Mesenchymal stem cell (in vitro differentiated cells and primary cell): ENCODE results near the gene DHRSX.

ENCODE experiments used
- DNase-seq: peaks from one replicate; pipeline ENCODE4 v3.0.0-alpha.2; 2013
- H2AFZ ChIP-seq: one replicate; pipeline ENCODE4 v1.6.1; 2013; ENCODE audit warnings: low read depth, mild to moderate bottlenecking, control low read depth, inconsistent platforms, low read length, moderate library complexity
- H2AK5ac ChIP-seq: 2 replicates; pipeline ENCODE4 v1.6.1; 2013; ENCODE audit warnings: low read length, moderate library complexity, mild to moderate bottlenecking, inconsistent platforms; ENCODE audit not compliant: severe bottlenecking
- H2BK120ac ChIP-seq: one replicate; pipeline ENCODE4 v1.6.1; 2013; ENCODE audit warnings: low read depth, mild to moderate bottlenecking, inconsistent platforms, low read length, moderate library complexity
- H2BK12ac ChIP-seq, 2 experiments: one replicate each; pipeline ENCODE4 v1.6.1; 2013; ENCODE audit warnings: inconsistent platforms in 2 of 2, low read length in 2 of 2, mild to moderate bottlenecking in 2 of 2, moderate library complexity in 2 of 2, control low read depth in 1 of 2
- H2BK15ac ChIP-seq: one replicate; pipeline ENCODE4 v1.6.1; 2013; ENCODE audit warnings: mild to moderate bottlenecking, low read depth, inconsistent platforms; ENCODE audit not compliant: poor library complexity, severe bottlenecking
- H2BK5ac ChIP-seq: 2 replicates; pipeline ENCODE4 v1.6.1; 2013; ENCODE audit warnings: low read depth, mild to moderate bottlenecking, low read length, control low read depth, inconsistent platforms; ENCODE audit not compliant: poor library complexity, severe bottlenecking
- H3K14ac ChIP-seq, 2 experiments: one replicate each; pipeline ENCODE4 v1.6.1; 2013; ENCODE audit warnings: inconsistent platforms in 2 of 2, low read length in 2 of 2, control low read depth in 1 of 2, mild to moderate bottlenecking in 1 of 2, moderate library complexity in 1 of 2
- H3K18ac ChIP-seq, 2 experiments: one replicate each; pipeline ENCODE4 v1.6.1; 2013; ENCODE audit warnings: inconsistent platforms in 2 of 2, low read length in 2 of 2, control low read depth in 1 of 2, low read depth in 1 of 2, mild to moderate bottlenecking in 1 of 2
- H3K23ac ChIP-seq, 2 experiments: one replicate each; pipeline ENCODE4 v1.6.1; 2013; ENCODE audit warnings: inconsistent platforms in 2 of 2, low read length in 2 of 2, mild to moderate bottlenecking in 2 of 2, moderate library complexity in 2 of 2, control low read depth in 1 of 2
- H3K27ac ChIP-seq: 2 replicates; pipeline ENCODE4 v1.5.1; 2013; ENCODE audit warnings: mild to moderate bottlenecking, moderate library complexity, low read length, control low read depth, inconsistent platforms; ENCODE audit not compliant: poor library complexity, severe bottlenecking
- H3K27me3 ChIP-seq, 2 experiments: 2 replicates each; pipeline versions ENCODE4 v1.6.1 to v1.7.0; 2013; ENCODE audit warnings: low read length in 2 of 2, mild to moderate bottlenecking in 2 of 2, moderate library complexity in 2 of 2, control low read depth in 1 of 2, inconsistent platforms in 1 of 2; ENCODE audit not compliant: control insufficient read depth in 1 of 2, insufficient read depth in 1 of 2
- H3K36me3 ChIP-seq, 2 experiments: 2 replicates each; pipeline versions ENCODE4 v1.6.1 to v1.7.0; 2013; ENCODE audit warnings: low read length in 2 of 2, control low read depth in 1 of 2, inconsistent platforms in 1 of 2, low read depth in 1 of 2, mild to moderate bottlenecking in 1 of 2; ENCODE audit not compliant: insufficient read depth in 2 of 2, control insufficient read depth in 1 of 2
- H3K4ac ChIP-seq, 2 experiments: one replicate each; pipeline ENCODE4 v1.6.1; 2013; ENCODE audit warnings: inconsistent platforms in 2 of 2, low read length in 2 of 2, mild to moderate bottlenecking in 2 of 2, moderate library complexity in 2 of 2, control low read depth in 1 of 2, low read depth in 1 of 2
- H3K4me1 ChIP-seq: 2 replicates; pipeline ENCODE4 v1.6.1; 2013; ENCODE audit warnings: low read depth, low read length, control low read depth; ENCODE audit not compliant: control insufficient read depth, insufficient read depth
- H3K4me2 ChIP-seq: 2 replicates; pipeline ENCODE4 v1.6.1; 2013; ENCODE audit warnings: low read length, mild to moderate bottlenecking, inconsistent platforms; ENCODE audit not compliant: poor library complexity, severe bottlenecking
- H3K4me3 ChIP-seq, 2 experiments: 2 replicates each; pipeline versions ENCODE4 v1.5.1 to v1.7.0; 2013; ENCODE audit warnings: low read length in 2 of 2, mild to moderate bottlenecking in 2 of 2, control low read depth in 1 of 2, low read depth in 1 of 2; ENCODE audit not compliant: insufficient read depth in 1 of 2
- H3K79me1 ChIP-seq: replicated peaks from 2 replicates; pipeline ENCODE4 v1.6.1; 2013; ENCODE audit warnings: mild to moderate bottlenecking, control low read depth, low read length, inconsistent platforms; ENCODE audit not compliant: poor library complexity, severe bottlenecking
- H3K9ac ChIP-seq: 2 replicates; pipeline ENCODE4 v1.7.0; 2013; ENCODE audit warnings: mild to moderate bottlenecking, low read length, moderate library complexity
- H3K9me3 ChIP-seq: 2 replicates; pipeline ENCODE4 v1.7.0; 2013; ENCODE audit warnings: mild to moderate bottlenecking, low read length; ENCODE audit not compliant: control insufficient read depth
- H4K8ac ChIP-seq: one replicate; pipeline ENCODE4 v1.6.1; 2013; ENCODE audit warnings: inconsistent platforms, mild to moderate bottlenecking, low read length, moderate library complexity
- H4K91ac ChIP-seq: one replicate; pipeline ENCODE4 v1.6.1; 2013; ENCODE audit warnings: mild to moderate bottlenecking, low read length, inconsistent platforms
- WGBS: methylation state at CpG from one replicate; pipeline ENCODE4 v1.1.7; 2013; ENCODE audit warnings: mixed read lengths; 5-methylcytosine and 5-hydroxymethylcytosine counted together

DHRSX gene

GRCh38 chrX:2402361-2402690 is 98.5 kb downstream of the DHRSX start:
- H4K91ac ChIP-seq: peak overlapping the region; percentile 18
- H2BK120ac ChIP-seq: no peak overlapping the region
- no peak overlapping the region for H3K18ac ChIP-seq
- H3K36me3 ChIP-seq: peaks cover 12 to 23% of the 10 kb centered on the region in 2 experiments
- 89% methylated on average over 7 of the region's 7 CpGs for WGBS
- no peak overlapping the region for H2AFZ ChIP-seq
- H3K4me3 ChIP-seq: no peak overlapping the region
- H3K9me3 ChIP-seq: peaks cover 4% of the 10 kb centered on the region
- H3K4me1 ChIP-seq: peaks cover 12% of the 10 kb centered on the region
- H3K23ac ChIP-seq: no peak overlapping the region
- no peak for DNase-seq
- H3K9ac ChIP-seq: no peak overlapping the region
- no peak overlapping the region for H2BK5ac ChIP-seq
- peaks cover 31% of the 10 kb centered on the region for H3K79me1 ChIP-seq
- H4K8ac ChIP-seq: no peak overlapping the region
- H3K4me2 ChIP-seq: no peak overlapping the region
- H3K4ac ChIP-seq: no peak overlapping the region
- no peak overlapping the region for H2BK12ac ChIP-seq
- no peaks in the 10 kb centered on the region for H3K27me3 ChIP-seq
- no peak overlapping the region for H2BK15ac ChIP-seq
- H3K14ac ChIP-seq: no peak overlapping the region
- H2AK5ac ChIP-seq: no peak overlapping the region
- no peak overlapping the region for H3K27ac ChIP-seq

- Histone ChIP-seq H3K9ac (no peak overlapping the region), H3K4me1 (peaks cover 17% of the 10 kb centered on the region), H2BK5ac (no peak overlapping the region), H2AFZ (no peak overlapping the region), H2BK12ac (no peak overlapping the region), H2BK15ac (no peak overlapping the region), H3K18ac (no peak overlapping the region), H3K36me3 (peaks cover 8 to 17% of the 10 kb centered on the region in 2 experiments), H4K91ac (no peak overlapping the region), H3K27ac (no peak overlapping the region), H3K23ac (no peak overlapping the region), H2BK120ac (no peak overlapping the region), H3K14ac (no peak overlapping the region), H4K8ac (no peak overlapping the region), H2AK5ac (no peak overlapping the region), H3K27me3 (no peaks in the 10 kb centered on the region), H3K9me3 (peaks cover under 1% of the 10 kb centered on the region), H3K79me1 (peaks cover 27% of the 10 kb centered on the region), H3K4me3 (no peak overlapping the region), H3K4me2 (no peak overlapping the region), H3K4ac (no peak overlapping the region)
- 91% methylated on average over 21 of the region's 21 CpGs for WGBS
- no peak for DNase-seq
Observed at GRCh38 chrX:2401590-2402360, 99.0 kb downstream of the DHRSX start.

- Histone ChIP-seq H3K27ac (no peak overlapping the region), H3K27me3 (no peaks in the 10 kb centered on the region), H3K36me3 (peaks cover 8 to 14% of the 10 kb centered on the region in 2 experiments), H2BK12ac (no peak overlapping the region), H3K79me1 (peaks cover 24% of the 10 kb centered on the region), H2BK120ac (no peak overlapping the region), H3K4me3 (no peak overlapping the region), H2AK5ac (no peak overlapping the region), H3K4me2 (no peak overlapping the region), H2BK5ac (no peak overlapping the region), H4K91ac (no peak overlapping the region), H4K8ac (no peak overlapping the region), H3K18ac (no peak overlapping the region), H2AFZ (no peak overlapping the region), H3K9me3 (no peaks in the 10 kb centered on the region), H3K4ac (no peak overlapping the region), H3K9ac (no peak overlapping the region), H2BK15ac (no peak overlapping the region), H3K14ac (no peak overlapping the region), H3K23ac (no peak overlapping the region), H3K4me1 (peaks cover 19% of the 10 kb centered on the region)
- WGBS: 91% methylated on average over 8 of the region's 9 CpGs
- DNase-seq: no peak
Observed at GRCh38 chrX:2401201-2401589, 99.6 kb downstream of the DHRSX start.

GRCh38 chrX:2398064-2398656 is 102.6 kb downstream of the DHRSX start:
- no peak overlapping the region for H3K23ac ChIP-seq
- H3K9me3 ChIP-seq: no peaks in the 10 kb centered on the region
- no peak overlapping the region for H3K18ac ChIP-seq
- H2BK12ac ChIP-seq: no peak overlapping the region
- no peaks in the 10 kb centered on the region for H3K27me3 ChIP-seq
- H3K79me1 ChIP-seq: peaks cover 36% of the 10 kb centered on the region
- H3K4me1 ChIP-seq: peaks cover 14% of the 10 kb centered on the region
- H4K91ac ChIP-seq: no peak overlapping the region
- no peak overlapping the region for H3K4ac ChIP-seq
- no peak overlapping the region for H2BK15ac ChIP-seq
- H2BK120ac ChIP-seq: no peak overlapping the region
- 82% methylated on average over 12 of the region's 14 CpGs for WGBS
- H2AFZ ChIP-seq: peak overlapping the region; percentile 39
- peak; percentile 32 for DNase-seq
- no peak overlapping the region for H4K8ac ChIP-seq
- no peak overlapping the region for H3K9ac ChIP-seq
- H2AK5ac ChIP-seq: no peak overlapping the region
- peaks cover 14 to 18% of the 10 kb centered on the region in 2 experiments for H3K36me3 ChIP-seq
- no peak overlapping the region for H3K4me2 ChIP-seq
- no peak overlapping the region for H3K4me3 ChIP-seq
- H2BK5ac ChIP-seq: no peak overlapping the region
- no peak overlapping the region for H3K27ac ChIP-seq
- no peak overlapping the region for H3K14ac ChIP-seq
